Forelimb muscle (tissue), 1 donor: ENCODE data around the gene CCL5. TPM values are rescaled to one million over a fixed set of nuclear protein-coding genes. Genes with fewer than 3 reads are reported as not detected.

Source experiments
- DNase-seq: peaks from one replicate; pipeline ENCODE4 v3.0.0-alpha.2; 2013; ENCODE audit warnings: low read depth
- polyA plus RNA-seq: library from polyadenylated mRNA; unstranded; fragments of 120-200 nt; gene quantifications from one replicate; pipeline ENCODE4 v1.2.1, GENCODE V29; 2013; ENCODE audit not compliant: insufficient read length

The CCL5 gene
- polyA plus RNA-seq, 1 donor, result 1.2 TPM

DNA sequence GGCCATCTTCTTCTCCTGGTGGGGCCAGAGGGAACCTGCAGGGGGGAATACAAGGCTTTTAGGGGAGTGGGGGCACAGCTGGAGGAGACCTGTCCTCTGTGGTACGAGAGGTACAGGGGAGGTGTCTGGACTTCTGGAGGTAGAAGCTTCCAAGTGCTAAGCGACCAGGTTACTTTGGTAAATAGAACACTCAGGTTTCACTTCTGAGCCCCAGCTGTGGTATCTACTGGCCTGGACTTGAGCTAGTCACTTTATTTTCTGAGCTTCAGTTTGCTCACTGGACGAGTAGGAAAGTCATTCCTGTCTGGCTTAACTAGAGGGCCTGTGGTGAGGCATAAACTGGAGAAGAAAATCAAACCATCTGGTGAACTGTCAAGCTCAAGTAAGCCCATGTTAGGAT, 11.4 kb downstream of the CCL5 start, which contains the start of gene HEATR9:
HEATR9 (minus strand) TSS at position 155 of the 400 bp plus-strand sequence; CDS start at position 6, 149 bp downstream.
- no peak for DNase-seq

DNA sequence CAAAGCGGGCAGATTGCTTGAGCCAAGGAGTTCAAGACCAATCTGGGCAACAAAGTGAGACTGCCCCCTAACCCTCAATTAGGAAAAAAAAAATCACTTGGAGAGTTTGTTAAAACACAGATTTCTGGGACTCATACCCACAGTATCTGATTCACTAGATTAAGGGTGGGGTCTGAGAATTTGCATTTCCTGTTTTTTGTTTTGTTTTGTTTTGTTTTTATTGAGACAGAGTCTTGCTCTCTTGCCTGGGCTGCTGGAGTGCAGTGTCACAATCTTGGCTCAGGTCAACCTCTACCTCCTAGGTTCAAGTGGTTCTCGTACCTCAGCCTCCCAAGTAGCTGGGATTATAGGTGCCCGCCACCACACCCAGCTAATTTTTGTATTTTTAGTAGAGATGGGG, 12.6 kb downstream of the CCL5 start:
- no peak for DNase-seq

DNA sequence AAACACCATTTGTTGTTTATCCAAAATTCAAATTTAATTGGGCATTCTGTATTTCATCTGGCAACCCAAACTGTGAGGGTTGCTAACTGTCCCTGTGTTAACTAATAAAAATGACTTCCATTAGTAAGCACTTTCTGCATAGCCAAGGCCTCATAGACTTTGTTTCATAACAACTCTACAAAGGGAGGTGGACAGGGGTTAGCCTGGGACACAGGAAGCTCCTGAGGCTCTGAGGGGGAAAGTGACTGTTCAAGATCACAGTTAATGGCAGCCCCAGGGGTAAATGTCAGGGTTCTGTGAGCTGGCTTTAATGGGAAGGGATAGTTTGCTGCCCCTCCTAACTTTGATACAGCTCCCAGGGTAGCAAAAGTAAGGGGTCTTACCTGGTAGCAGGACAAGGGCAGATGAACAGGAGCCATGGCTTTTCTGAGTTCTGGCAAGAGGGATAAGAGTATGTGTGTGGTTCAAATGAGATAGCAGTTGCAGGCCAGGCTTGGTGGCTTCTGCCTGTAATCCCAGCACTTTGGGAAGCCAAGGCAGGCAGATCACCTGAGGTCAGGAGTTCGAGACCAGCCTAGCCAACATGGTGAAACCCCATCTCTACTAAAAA, 13.7 kb downstream of the CCL5 start:
- no peak for DNase-seq

DNA sequence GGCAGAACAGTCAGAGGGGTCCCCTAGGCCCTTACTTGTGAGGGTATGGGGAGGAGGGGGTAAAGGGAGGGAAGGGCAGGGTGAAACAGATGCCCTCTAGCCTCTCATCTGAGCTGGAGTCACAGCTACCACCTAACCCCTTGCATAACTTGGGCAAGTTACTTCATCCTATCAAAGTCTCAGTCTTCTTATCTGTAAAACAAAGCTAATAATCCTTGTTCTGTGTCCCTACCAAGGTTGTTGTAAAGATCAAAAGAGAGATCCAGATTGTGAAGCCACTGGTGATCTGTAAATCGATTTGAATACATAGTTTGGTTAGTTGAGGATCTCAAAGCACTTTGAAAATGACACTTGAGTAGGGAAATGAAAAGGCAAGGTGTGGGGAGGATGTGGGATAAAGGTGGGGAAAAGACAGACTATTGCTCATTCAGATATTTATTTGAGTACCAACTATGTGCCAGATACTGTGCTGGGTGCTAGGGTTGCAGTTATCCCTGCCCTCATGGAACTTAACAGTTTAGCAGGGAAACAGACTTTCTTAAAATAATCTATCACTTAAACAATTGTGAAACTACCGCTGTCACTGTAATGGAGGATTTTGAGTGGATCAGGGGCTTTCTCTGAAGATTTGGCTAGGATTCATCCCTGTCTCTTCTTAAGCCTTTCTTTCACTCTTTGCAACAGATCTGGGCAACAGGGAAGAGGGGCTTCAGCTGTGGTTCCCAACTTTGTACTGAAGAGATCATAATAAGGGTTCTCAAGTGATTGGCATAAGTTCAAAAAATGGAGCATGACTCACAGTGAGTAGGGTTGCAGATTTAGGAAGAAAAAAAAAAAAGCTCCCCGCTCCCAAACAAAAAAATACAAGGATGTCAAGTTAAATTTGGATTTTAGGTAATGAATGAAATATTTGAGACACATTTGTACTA, 14.5 kb downstream of the CCL5 start:
- DNase-seq, result no peak

DNA sequence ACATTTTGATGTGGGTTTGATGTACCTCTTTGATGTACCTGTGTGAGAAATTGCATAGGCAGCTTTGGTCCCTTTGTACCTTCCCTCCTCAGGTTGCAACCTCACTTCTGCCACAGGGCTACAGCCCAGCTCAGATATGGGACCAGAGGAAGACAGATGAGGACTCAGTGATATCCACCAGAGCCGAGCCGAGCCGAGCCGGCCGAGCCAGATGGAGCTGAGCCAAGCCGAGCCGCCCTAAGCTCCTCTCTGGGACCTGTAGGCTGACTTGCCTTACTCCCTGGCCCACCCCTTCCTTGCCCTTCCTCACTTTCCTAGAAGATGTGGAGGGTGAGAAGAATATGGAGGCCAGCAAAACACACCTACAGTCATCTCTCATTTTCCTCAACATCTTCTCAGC, 15.3 kb downstream of the CCL5 start:
- DNase-seq, result no peak

DNA sequence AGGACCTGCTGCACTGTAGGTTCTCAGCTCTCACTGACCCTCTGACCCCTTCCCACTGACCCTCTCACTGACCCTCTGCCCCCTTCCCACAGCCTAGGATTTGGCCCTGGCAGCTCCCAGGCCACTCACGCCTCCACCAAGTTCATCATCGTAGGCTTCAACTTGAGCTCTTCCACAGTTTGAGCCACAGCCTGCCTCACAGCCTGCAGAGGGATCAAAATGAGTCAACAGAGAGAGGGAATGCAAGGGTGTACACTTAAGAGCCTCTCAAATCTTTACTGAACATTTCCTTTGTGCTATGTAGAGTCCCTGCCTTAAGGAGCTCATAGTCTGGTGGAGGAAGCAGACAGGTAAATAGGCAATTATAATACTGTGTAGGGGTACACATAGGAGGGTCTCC, 23.6 kb downstream of the CCL5 start:
- DNase-seq, result no peak

DNA sequence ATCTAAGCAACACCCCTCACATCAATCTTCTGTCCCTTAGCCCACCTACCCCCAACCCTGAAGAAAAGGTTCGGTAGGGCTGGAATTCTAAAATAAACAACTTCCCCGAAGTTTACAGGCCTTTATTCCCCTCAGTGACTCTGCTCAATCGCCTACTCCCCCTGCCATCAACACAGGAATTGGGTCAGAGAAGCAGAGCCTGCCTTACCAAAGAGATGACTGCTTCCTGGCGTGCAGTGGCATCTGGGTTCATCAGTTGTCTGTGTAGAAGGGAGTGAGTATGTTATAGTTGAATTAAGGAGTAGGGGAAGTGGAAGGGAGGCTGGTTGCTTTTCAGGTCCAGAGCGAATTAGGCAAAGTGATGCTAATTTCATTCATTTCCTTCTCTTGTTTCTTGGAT, 24.2 kb downstream of the CCL5 start:
- no peak for DNase-seq

DNA sequence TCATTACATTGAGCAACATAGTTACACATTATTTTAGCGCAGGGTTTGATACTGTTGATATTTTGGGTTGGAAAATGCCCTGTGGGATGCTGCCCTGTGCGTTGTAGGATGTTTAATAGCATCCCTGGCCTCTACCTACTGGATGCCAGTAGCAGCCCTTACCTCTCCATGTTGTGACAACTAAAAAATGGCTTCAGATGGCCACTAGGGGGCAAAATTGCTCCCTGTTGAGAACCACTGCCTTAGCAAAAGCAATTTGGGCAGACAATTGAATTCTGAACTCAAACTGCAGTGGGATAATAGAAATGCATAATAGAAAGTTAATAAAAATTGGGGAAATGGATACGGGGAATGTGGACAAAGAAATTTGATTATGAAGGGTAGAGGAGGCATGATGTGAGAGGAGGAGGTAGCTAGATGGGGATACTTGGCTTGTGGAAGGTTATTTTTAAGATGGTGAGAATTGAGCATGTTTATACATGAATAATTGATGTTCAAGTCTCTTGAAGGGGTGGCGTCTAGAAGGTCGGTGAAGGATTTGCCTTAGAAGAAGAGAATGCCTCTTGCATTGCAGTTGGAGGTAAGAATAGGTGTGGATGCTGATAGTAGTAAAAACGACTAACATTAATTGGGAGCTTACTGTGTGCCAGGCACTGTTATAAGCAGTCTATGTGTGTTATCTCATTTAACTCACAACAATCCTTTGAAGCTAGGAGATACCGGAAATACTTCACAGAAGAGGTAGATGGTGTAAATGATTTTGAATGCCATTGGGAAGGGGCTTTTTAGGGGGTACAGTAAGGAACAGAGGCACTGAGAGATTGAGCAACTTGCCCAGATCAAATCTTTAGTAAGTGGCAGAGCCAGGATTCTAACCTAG, 30.5 kb downstream of the CCL5 start:
- peak; percentile 28 for DNase-seq

DNA sequence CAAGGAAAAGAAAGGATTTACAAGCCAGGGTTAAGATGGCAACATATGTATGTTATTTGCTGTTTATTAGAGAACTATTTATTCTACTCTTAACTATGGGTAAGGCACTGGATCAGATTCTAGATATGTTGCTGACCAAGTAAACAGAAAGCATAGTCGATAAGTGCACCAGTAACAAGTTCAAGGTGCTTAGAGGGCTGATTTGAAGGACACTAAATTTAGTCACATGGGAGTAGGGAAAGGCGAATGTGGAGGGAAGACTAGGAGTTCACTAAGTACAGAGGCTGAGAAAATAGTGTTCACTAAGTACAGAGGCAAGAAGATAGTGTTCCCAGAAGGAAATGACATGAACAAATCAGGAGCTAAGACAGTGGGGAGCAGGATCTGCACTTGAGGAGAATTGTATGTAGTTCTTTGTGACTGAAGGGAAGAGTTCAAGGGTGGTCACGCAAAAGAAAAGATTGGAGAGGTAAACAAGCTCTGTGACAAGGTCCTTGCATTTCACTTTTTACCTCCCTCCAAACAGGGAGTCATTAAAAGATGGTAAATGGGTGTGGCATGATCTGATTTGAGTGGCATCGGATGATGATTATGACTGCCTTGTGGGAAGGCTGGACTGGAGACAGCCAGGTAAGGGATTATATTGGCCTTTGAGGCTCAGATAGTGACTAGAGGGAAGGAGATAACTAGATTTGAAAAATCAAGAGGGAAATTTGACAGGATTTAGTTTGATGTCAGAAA, 32.4 kb downstream of the CCL5 start:
- no peak for DNase-seq

DNA sequence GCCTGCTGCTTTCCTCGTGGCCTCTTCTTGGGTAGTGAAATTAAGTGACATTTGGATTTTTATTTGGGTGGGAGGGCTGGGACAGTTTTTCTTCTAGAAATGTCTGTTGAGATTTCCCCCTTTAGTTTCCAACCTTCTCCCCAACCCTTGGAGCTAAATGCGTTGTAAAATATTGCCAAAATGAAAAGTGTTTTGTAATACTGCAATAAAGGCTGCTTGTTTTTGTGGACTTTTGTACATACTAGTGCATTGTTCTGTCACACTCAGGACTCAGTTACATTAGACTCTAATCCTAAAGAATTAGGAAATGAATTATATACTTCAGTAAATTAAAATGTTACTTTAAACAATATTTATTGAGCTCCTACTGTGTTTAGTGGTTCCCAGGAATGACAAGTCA, 33.2 kb downstream of the CCL5 start:
- no peak for DNase-seq

DNA sequence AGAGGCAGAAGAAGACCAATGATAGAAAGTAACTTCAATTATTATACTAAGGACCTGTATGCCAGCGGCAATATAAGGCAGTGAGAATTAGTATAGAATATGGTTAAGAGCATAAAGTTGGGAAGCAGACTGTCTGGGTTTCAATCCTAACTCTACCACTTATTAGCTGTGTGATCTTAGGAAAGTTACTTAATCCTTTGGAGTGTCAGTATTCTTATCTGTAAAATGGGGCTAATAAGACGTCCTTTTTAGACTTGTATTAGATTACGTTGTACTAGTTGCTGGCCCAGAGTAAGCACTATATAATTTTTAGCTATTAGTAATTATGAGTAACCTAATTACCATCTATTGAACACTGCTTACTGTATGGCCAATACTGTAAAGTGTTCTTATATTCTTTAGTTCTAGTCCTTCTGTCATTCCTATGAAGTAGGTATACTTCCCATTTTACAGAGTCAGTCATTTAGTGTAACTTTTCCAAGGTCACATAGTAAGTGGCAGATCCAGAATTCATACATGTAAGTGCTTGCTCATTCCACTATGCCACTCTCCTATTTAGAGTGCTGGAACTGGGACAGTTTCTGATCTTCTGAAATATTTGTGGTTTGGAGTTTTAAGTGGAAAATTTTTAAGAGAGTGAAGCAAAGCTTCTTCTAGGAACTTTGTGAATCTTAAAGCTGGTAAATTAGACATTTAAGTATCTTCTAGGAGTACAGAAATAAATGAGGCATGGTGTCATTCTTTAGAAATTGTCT, 33.9 kb downstream of the CCL5 start:
- DNase-seq, result no peak

DNA sequence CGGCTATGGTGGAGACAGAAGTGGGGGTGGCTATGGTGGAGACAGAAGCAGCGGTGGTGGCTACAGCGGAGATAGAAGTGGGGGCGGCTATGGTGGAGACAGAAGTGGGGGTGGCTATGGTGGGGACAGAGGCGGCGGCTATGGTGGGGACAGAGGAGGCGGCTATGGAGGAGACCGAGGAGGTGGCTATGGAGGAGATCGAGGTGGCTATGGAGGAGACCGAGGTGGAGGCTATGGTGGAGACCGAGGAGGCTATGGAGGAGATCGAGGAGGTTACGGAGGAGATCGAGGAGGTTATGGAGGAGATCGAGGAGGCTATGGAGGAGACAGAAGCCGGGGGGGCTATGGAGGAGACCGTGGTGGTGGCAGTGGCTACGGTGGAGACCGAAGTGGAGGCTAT, 35.6 kb downstream of the CCL5 start:
- DNase-seq, result no peak

DNA sequence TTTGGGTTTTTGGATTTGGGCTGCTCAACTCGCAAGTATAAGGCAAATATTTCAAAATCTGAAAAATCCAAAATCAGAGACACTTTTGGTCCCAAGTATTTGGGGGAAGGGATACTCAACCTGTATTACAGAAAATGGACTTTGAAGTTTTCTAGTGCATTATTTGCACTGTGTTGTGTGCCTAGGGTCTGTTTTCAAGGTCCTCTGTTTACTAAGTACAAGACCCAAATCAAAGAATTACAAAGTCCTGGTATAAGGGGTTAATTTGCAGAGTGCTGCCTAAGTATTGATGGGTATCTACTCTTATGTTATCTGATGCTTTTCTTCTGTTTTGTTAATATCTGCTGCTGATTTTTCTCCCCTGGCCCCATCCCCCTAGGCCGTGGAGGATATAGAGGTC, 36.5 kb downstream of the CCL5 start:
- no peak for DNase-seq

DNA sequence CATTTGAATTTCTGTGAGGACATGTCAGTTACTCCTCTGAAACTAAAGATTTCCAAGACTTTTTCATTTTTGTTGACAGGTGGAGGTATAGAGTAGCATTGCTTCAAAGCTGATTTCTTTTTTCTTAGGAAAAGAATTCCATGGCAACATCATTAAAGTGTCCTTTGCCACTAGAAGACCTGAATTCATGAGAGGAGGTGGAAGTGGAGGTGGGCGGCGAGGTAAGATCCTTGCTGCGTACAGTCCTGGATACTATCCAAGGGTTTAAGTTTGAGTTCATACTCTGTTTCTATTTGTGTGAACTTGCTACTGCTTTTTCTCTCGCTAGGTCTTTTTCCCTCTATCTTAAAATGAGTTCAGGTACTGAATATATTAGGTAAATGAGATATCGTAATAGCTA, 37.9 kb downstream of the CCL5 start:
- no peak for DNase-seq

DNA sequence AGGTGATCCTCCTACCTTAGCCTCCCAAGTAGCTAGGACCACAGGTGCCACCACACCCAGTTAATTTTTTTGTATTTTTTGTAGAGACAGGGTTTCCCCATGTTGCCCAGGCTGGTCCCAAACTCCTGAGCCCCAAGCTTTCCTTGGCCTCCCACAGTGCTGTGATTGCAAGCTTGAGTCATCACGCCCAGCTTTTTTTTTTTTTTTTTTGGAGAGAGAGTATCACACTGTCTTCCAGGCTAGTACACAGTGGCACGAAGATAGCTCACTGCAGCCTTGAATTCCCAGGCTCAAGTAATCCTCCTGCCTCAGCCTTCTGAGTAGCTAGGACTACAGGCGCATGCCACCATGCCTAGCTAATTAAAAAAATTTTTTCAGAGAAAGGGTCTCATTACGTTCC, 38.7 kb downstream of the CCL5 start:
- DNase-seq, result no peak

DNA sequence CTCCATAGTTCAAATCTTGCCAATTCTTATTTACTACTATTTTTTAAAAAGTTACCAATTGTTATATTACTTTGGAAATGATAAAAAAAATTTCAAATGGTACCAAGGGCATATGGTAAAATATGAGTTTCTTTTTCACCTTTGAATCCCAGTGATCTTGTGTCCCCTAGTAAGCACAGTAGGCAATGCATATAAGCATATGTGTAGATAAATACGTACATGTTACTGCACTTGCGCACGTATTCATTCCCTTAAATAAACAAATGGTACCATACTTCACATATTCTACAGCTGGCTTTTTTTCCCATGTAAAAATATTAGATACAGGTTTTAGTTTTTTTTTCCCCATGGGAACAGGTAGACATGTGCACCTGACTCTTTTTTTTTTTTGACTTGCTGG, 39.1 kb downstream of the CCL5 start:
- DNase-seq, result no peak

DNA sequence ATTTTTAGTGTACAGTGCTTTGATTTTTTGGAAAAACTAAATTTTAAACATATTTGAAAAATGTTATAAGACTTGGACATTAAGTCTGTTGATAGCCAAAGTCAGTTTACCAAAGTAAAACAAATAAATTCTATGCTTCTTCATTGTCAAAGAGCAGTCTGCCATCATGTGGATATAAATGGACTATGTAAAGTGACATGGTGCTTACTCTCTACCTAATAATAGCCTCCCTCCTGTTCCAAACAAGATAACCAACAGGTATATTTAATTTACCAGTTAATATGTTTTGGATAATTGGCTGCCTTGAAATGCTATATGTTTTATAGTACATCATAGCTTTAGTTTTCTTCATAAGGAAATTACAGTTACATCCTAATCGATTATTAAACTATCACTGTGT, 55.0 kb downstream of the CCL5 start:
- no peak for DNase-seq
